Neuronal stem cell (in vitro differentiated cells): ENCODE measurements around the gene ARTN.
A peak's percentile ranks its signal among the peaks of the same experiment; 100 is the strongest.

Source experiments
- DNase-seq: peaks from one replicate; pipeline ENCODE4 v3.0.0-alpha.2; 2013; ENCODE audit warnings: low spot score
- H2AFZ ChIP-seq: one replicate; pipeline ENCODE4 v1.6.1; 2013; ENCODE audit warnings: mild to moderate bottlenecking, low read length, inconsistent platforms
- H2AK5ac ChIP-seq: 2 replicates; pipeline ENCODE4 v1.6.1; 2013; ENCODE audit warnings: low read depth, mild to moderate bottlenecking, inconsistent platforms, low read length, moderate library complexity, mixed read lengths
- H2BK120ac ChIP-seq: 2 replicates; pipeline ENCODE4 v1.6.1; 2013; ENCODE audit warnings: low read depth, mild to moderate bottlenecking, inconsistent platforms, low read length, moderate library complexity, mixed read lengths
- H2BK12ac ChIP-seq: one replicate; pipeline ENCODE4 v1.6.1; 2013; ENCODE audit warnings: low read length, inconsistent platforms
- H2BK15ac ChIP-seq: 2 replicates; pipeline ENCODE4 v1.6.1; 2013; ENCODE audit warnings: mild to moderate bottlenecking, low read length, inconsistent platforms, mixed read lengths
- H2BK5ac ChIP-seq: one replicate; pipeline ENCODE4 v1.6.1; 2013; ENCODE audit warnings: inconsistent platforms, mild to moderate bottlenecking, low read length, moderate library complexity
- H3K14ac ChIP-seq: one replicate; pipeline ENCODE4 v1.6.1; 2013; ENCODE audit warnings: low read length, inconsistent platforms
- H3K18ac ChIP-seq: 2 replicates; pipeline ENCODE4 v1.6.1; 2013; ENCODE audit warnings: low read length, inconsistent platforms
- H3K23ac ChIP-seq: 2 replicates; pipeline ENCODE4 v1.6.1; 2013; ENCODE audit warnings: low read depth, mild to moderate bottlenecking, mixed read lengths, low read length, inconsistent platforms; ENCODE audit not compliant: poor library complexity
- H3K27ac ChIP-seq: replicated peaks from 3 replicates; pipeline ENCODE4 v1.5.1; 2013; ENCODE audit warnings: low read length, inconsistent platforms
- H3K27me3 ChIP-seq, 3 experiments: 2 replicates each; pipeline ENCODE4 v1.6.1; 2013; ENCODE audit warnings: low read length in 3 of 3, mild to moderate bottlenecking in 2 of 3, inconsistent platforms in 1 of 3, low read depth in 1 of 3, mixed read lengths in 1 of 3, moderate library complexity in 1 of 3; ENCODE audit not compliant: control insufficient read depth in 3 of 3, insufficient read depth in 3 of 3
- H3K36me3 ChIP-seq, 2 donors: replicated peaks in 1 of 2; 2 replicates each; pipeline ENCODE4 v1.6.1; 2013; ENCODE audit warnings: low read length in 2 of 2; ENCODE audit not compliant: control insufficient read depth in 2 of 2, insufficient read depth in 2 of 2
- H3K4ac ChIP-seq: 2 replicates; pipeline ENCODE4 v1.6.1; 2013; ENCODE audit warnings: inconsistent platforms, mild to moderate bottlenecking, low read length, moderate library complexity
- H3K4me1 ChIP-seq, 2 donors: 1 replicate in 1 of 2; 2 replicates in 1 of 2; pipeline ENCODE4 v1.6.1; 2013; ENCODE audit warnings: low read length in 2 of 2, low read depth in 1 of 2; ENCODE audit not compliant: control insufficient read depth in 2 of 2, insufficient read depth in 1 of 2
- H3K4me2 ChIP-seq: one replicate; pipeline ENCODE4 v1.6.1; 2013; ENCODE audit warnings: mild to moderate bottlenecking, low read length, inconsistent platforms; ENCODE audit not compliant: insufficient read depth, poor library complexity, severe bottlenecking
- H3K4me3 ChIP-seq, 2 donors: 2 replicates each; pipeline ENCODE4 v1.5.1; 2013; ENCODE audit warnings: low read length in 2 of 2, mild to moderate bottlenecking in 2 of 2, inconsistent platforms in 1 of 2, moderate library complexity in 1 of 2
- H3K79me1 ChIP-seq: one replicate; pipeline ENCODE4 v1.6.1; 2013; ENCODE audit warnings: low read depth, mild to moderate bottlenecking, inconsistent platforms, low read length, moderate library complexity
- H3K9ac ChIP-seq: one replicate; pipeline ENCODE4 v1.6.1; 2013; ENCODE audit warnings: mild to moderate bottlenecking, low read depth, low read length, inconsistent platforms; ENCODE audit not compliant: poor library complexity
- H3K9me3 ChIP-seq, 2 donors: replicated peaks in 1 of 2; 2 replicates each; pipeline versions ENCODE3 to v1.6.1; 2013; ENCODE audit warnings: low read length in 2 of 2, mild to moderate bottlenecking in 2 of 2, inconsistent platforms in 1 of 2, low read depth in 1 of 2, mixed read lengths in 1 of 2, moderate library complexity in 1 of 2; ENCODE audit not compliant: control insufficient read depth in 2 of 2, insufficient read depth in 1 of 2
- H4K8ac ChIP-seq: one replicate; pipeline ENCODE4 v1.6.1; 2013; ENCODE audit warnings: low read depth, mild to moderate bottlenecking, inconsistent platforms, low read length, moderate library complexity
- H4K91ac ChIP-seq: one replicate; pipeline ENCODE4 v1.6.1; 2013; ENCODE audit warnings: low read length, low read depth, mild to moderate bottlenecking, inconsistent platforms; ENCODE audit not compliant: poor library complexity
- WGBS, 2 donors: extraction: QIAGEN DNeasy Blood & Tissue Kit; methylation state at CpG; one replicate each; pipeline ENCODE4 v1.1.7; 2013; ENCODE audit warnings: missing lambda C conversion rate in 2 of 2, mixed read lengths in 1 of 2; ENCODE audit not compliant: insufficient read length in 2 of 2, insufficient replicate concordance in 1 of 2; ENCODE audit errors: extremely low coverage in 2 of 2; 5-methylcytosine and 5-hydroxymethylcytosine counted together

Gene ARTN

DNA sequence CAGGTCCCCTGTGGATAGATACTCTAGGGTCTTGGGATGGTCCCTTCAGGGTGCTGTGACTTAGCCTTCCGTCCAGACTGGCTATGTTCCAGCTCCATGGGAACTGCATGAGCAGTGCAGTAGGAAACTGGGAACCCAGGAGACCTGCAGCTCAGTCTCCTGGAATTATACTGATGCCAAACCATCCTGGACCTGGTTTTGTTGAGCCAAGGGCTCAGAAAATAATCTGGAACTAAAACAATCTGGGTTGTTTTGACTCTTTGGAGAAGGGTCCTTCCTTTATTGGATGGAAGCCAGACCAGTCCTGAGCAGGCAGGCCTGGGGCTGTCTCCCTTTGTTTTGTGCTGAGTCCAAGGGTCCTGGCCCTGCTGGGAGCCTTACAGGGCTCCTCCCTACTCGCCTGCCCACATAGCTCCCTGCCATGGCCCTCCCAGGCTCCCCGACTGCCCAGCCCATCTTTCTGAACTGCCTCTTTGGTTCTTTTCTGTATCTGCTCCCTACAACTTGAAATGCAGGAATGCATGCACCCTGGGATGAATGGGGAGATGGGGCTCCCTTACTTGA lies 14.4 kb downstream of the ARTN start:
- no peak overlapping the region for H3K27ac ChIP-seq
- H3K23ac ChIP-seq = no peak overlapping the region
- peaks cover 5 to 17% of the 10 kb centered on the region in 2 donors for H3K36me3 ChIP-seq
- H3K4me3 ChIP-seq = peak overlapping the region; percentile 83 to 89
- H3K79me1 ChIP-seq = peaks cover 3% of the 10 kb centered on the region
- no peak overlapping the region for H3K4me2 ChIP-seq
- no peaks in the 10 kb centered on the region for H3K9me3 ChIP-seq
- no peak overlapping the region for H2AK5ac ChIP-seq
- no peak overlapping the region for H3K9ac ChIP-seq
- no peak overlapping the region for H2BK5ac ChIP-seq
- H2BK120ac ChIP-seq = no peak overlapping the region
- peaks cover 11 to 12% of the 10 kb centered on the region in 2 donors for H3K4me1 ChIP-seq
- H2BK12ac ChIP-seq = no peak overlapping the region
- no peak for DNase-seq
- no peak overlapping the region for H3K18ac ChIP-seq
- H3K14ac ChIP-seq = no peak overlapping the region
- H4K91ac ChIP-seq = no peak overlapping the region
- H4K8ac ChIP-seq = no peak overlapping the region
- no peaks in the 10 kb centered on the region for H3K27me3 ChIP-seq
- WGBS, 2 donors = no CpG with 5 or more reads among the region's 3 CpGs
- H3K4ac ChIP-seq = no peak overlapping the region
- H2AFZ ChIP-seq = no peak overlapping the region
- H2BK15ac ChIP-seq = no peak overlapping the region

DNA sequence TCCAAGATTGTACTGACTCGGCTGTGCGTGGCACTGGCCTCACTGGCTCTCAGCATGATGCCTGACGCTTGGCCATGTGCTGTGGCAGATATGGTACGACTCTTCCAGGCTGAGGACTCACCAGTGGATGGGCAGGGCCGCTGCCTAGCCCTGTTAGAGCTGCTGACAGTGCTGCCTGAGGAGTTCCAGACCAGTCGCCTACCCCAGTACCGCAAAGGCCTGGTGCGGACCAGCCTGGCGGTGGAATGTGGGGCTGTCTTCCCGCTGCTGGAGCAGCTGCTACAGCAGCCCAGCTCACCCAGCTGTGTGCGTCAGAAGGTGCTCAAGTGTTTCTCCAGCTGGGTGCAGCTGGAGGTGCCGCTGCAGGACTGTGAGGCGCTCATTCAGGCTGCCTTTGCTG lies 16.1 kb downstream of the ARTN start:
- Histone ChIP-seq H2BK5ac (no peak overlapping the region), H2BK15ac (no peak overlapping the region), H3K27me3 (no peaks in the 10 kb centered on the region), H3K27ac (no peak overlapping the region), H3K36me3 (peaks cover 5 to 17% of the 10 kb centered on the region in 2 donors), H4K8ac (no peak overlapping the region), H3K9me3 (no peaks in the 10 kb centered on the region), H3K4ac (peak overlapping the region; percentile 7), H2BK12ac (no peak overlapping the region), H3K4me1 (peaks cover 11 to 18% of the 10 kb centered on the region in 2 donors), H4K91ac (peak overlapping the region; percentile 64), H3K4me3 (no peak overlapping the region), H3K4me2 (no peak overlapping the region), H3K79me1 (peaks cover 5% of the 10 kb centered on the region), H3K9ac (peak overlapping the region; percentile 61), H2AK5ac (no peak overlapping the region), H2AFZ (no peak overlapping the region), H3K14ac (no peak overlapping the region), H3K23ac (peak overlapping the region; percentile 40), H3K18ac (no peak overlapping the region), H2BK120ac (no peak overlapping the region)
- WGBS, 2 donors = no CpG with 5 or more reads among the region's 13 CpGs
- DNase-seq = no peak

- no peak overlapping the region for H3K4me3 ChIP-seq
- H3K9ac ChIP-seq = no peak overlapping the region
- H2AFZ ChIP-seq = no peak overlapping the region
- H2BK120ac ChIP-seq = no peak overlapping the region
- no peak overlapping the region for H2BK5ac ChIP-seq
- DNase-seq = no peak
- H3K4ac ChIP-seq = no peak overlapping the region
- no peak overlapping the region for H3K27ac ChIP-seq
- no peak overlapping the region for H2AK5ac ChIP-seq
- no peak overlapping the region for H2BK15ac ChIP-seq
- H3K36me3 ChIP-seq = peaks cover 5 to 19% of the 10 kb centered on the region in 2 donors
- H3K18ac ChIP-seq = no peak overlapping the region
- H3K4me2 ChIP-seq = no peak overlapping the region
- H3K14ac ChIP-seq = no peak overlapping the region
- no CpG with 5 or more reads among the region's 4 CpGs for WGBS, 2 donors
- H3K23ac ChIP-seq = no peak overlapping the region
- H3K9me3 ChIP-seq = no peaks in the 10 kb centered on the region
- H4K91ac ChIP-seq = no peak overlapping the region
- H4K8ac ChIP-seq = no peak overlapping the region
- no peaks in the 10 kb centered on the region for H3K27me3 ChIP-seq
- peaks cover 7 to 18% of the 10 kb centered on the region in 2 donors for H3K4me1 ChIP-seq
- peaks cover 5% of the 10 kb centered on the region for H3K79me1 ChIP-seq
- no peak overlapping the region for H2BK12ac ChIP-seq
These were observed 17.7 kb downstream of the ARTN start for GRCh38 chr1:43951021-43951985.

- no peaks in the 10 kb centered on the region for H3K9me3 ChIP-seq
- no peak overlapping the region for H2BK15ac ChIP-seq
- H2AFZ ChIP-seq = no peak overlapping the region
- H2BK5ac ChIP-seq = no peak overlapping the region
- H3K27ac ChIP-seq = no peak overlapping the region
- H3K18ac ChIP-seq = no peak overlapping the region
- DNase-seq = peak; percentile 55
- H2BK12ac ChIP-seq = no peak overlapping the region
- no peak overlapping the region for H4K8ac ChIP-seq
- H3K9ac ChIP-seq = no peak overlapping the region
- H3K4me2 ChIP-seq = peak overlapping the region; percentile 22
- H3K79me1 ChIP-seq = peaks cover 5% of the 10 kb centered on the region
- no peak overlapping the region for H2AK5ac ChIP-seq
- no peak overlapping the region for H3K4ac ChIP-seq
- H3K4me1 ChIP-seq = peaks cover 1 to 10% of the 10 kb centered on the region in 2 donors
- H3K4me3 ChIP-seq = no peak overlapping the region
- H3K36me3 ChIP-seq = peaks cover 15 to 33% of the 10 kb centered on the region in 2 donors
- 100% methylated on average over 1 of the region's 8 CpGs for WGBS, 2 donors
- no peak overlapping the region for H3K14ac ChIP-seq
- H4K91ac ChIP-seq = no peak overlapping the region
- no peak overlapping the region for H2BK120ac ChIP-seq
- H3K27me3 ChIP-seq = no peaks in the 10 kb centered on the region
- H3K23ac ChIP-seq = no peak overlapping the region
These were observed 19.2 kb downstream of the ARTN start for GRCh38 chr1:43952731-43953346.
